Breast epithelium (tissue), 4 donors: Measurements from ENCODE around the gene MRPL37. TPM values are rescaled to one million over a fixed set of nuclear protein-coding genes. Genes with fewer than 3 reads are reported as not detected.

Experiments
- DNase-seq, 2 donors: peaks; one replicate each; pipeline ENCODE4 v3.0.0-alpha.2; 2019; ENCODE audit warnings: low spot score in 2 of 2
- H3K27ac ChIP-seq, 2 donors: fragments of 200-600 bp; sonication (generic) in 1 of 2; one replicate each; pipeline ENCODE4 v1.5.1; 2016 to 2019; ENCODE audit warnings: mild to moderate bottlenecking in 1 of 2
- H3K27me3 ChIP-seq, 2 donors: fragments of 200-600 bp; sonication (generic) in 1 of 2; one replicate each; pipeline versions ENCODE4 v1.5.1 to v1.6.0; 2017 to 2019; ENCODE audit warnings: control low read depth in 1 of 2, mild to moderate bottlenecking in 1 of 2
- H3K36me3 ChIP-seq: fragments of 200-600 bp; one replicate; pipeline ENCODE4 v1.5.1; 2019
- H3K4me1 ChIP-seq, 2 donors: fragments of 200-600 bp; sonication (generic); one replicate each; pipeline ENCODE4 v1.5.1; 2016 to 2019; ENCODE audit warnings: control low read depth in 1 of 2
- H3K4me3 ChIP-seq, 3 donors: fragments of 200-600 bp; sonication (generic); 1 replicate in 2 of 3; 2 replicates in 1 of 3; pipeline ENCODE4 v1.5.1; 2016 to 2019; ENCODE audit warnings: mild to moderate bottlenecking in 3 of 3, moderate library complexity in 2 of 3
- H3K9me3 ChIP-seq, 2 donors: fragments of 200-600 bp; sonication (generic) in 1 of 2; one replicate each; pipeline ENCODE4 v1.5.1; 2016 to 2019; ENCODE audit warnings: control low read depth in 1 of 2
- POLR2A ChIP-seq: fragments of 450-650 bp; IDR thresholded peaks from one replicate; pipeline ENCODE4 v1.6.1; 2016; ENCODE audit warnings: antibody characterized with exemption, mild to moderate bottlenecking, moderate library complexity
- POLR2AphosphoS5 ChIP-seq, 3 donors: sonication (generic); formaldehyde crosslinking; IDR thresholded peaks; one replicate each; pipeline ENCODE4 v1.6.1; 2017; ENCODE audit warnings: antibody characterized with exemption in 3 of 3
- intact Hi-C: fragments of 100-400 bp; cut with DNase I; formaldehyde crosslinking; loops from one replicate; pipeline ENCODE4 v1.15.1; 2023; ENCODE audit warnings: low total_unique reads
- total RNA-seq, 3 donors: library from RNA; depleted of rRNA; stranded (reverse); fragments of >200 nt; gene quantifications; one replicate each; pipeline ENCODE4 v1.1.0, GENCODE V29; 2016
- TF ChIP-seq, protein P1 (sequence below), 3 donors: fragments of 450-650 bp; IDR thresholded peaks; one replicate each; pipeline ENCODE4 v1.5.1; 2016 to 2017; ENCODE audit warnings: antibody characterized with exemption in 3 of 3, mild to moderate bottlenecking in 3 of 3, moderate library complexity in 3 of 3

Gene MRPL37
- 10 to 100 TPM; 44.6 to 70.7 (median 48.8) TPM for total RNA-seq

DNA sequence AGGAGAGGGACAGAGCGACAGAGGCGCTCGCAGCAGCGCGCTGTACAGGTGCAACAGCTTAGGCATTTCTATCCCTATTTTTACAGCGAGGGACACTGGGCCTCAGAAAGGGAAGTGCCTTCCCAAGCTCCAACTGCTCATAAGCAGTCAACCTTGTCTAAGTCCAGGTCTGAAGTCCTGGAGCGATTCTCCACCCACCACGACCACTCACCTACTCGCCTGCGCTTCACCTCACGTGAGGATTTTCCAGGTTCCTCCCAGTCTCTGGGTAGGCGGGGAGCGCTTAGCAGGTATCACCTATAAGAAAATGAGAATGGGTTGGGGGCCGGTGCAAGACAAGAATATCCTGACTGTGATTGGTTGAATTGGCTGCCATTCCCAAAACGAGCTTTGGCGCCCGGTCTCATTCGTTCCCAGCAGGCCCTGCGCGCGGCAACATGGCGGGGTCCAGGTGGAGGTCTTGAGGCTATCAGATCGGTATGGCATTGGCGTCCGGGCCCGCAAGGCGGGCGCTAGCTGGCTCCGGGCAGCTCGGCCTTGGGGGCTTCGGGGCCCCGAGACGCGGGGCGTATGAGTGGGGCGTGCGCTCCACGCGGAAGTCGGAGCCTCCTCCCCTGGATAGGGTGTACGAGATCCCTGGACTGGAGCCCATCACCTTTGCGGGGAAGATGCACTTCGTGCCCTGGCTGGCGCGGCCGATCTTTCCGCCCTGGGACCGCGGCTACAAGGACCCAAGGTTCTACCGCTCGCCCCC lies at the start of gene MRPL37, which contains the start of gene CYB5RL:
MRPL37 (plus strand) TSS at position 403 of the 754 bp plus-strand sequence; CDS start at position 480, 77 bp downstream.
CYB5RL (minus strand) TSS at position 266 of the 754 bp plus-strand sequence. CDS start 4,414 bp downstream, outside the sequence.
- intact Hi-C loops = no loop called here
- no peaks in the 10 kb centered on the region for H3K27me3 ChIP-seq
- H3K9me3 ChIP-seq = no peaks in the 10 kb centered on the region
- peak; percentile 89 to 91 for DNase-seq
- peak within 1 kb of the TSS; percentile 82 to 85 for H3K27ac ChIP-seq
- H3K36me3 ChIP-seq = no peaks in the 10 kb centered on the region
- TF ChIP-seq POLR2AphosphoS5 (IDR thresholded peaks at IDR 0.05) = peak in 2 of 3 donors; percentile 12 to 62
- TF ChIP-seq, protein P1, sequence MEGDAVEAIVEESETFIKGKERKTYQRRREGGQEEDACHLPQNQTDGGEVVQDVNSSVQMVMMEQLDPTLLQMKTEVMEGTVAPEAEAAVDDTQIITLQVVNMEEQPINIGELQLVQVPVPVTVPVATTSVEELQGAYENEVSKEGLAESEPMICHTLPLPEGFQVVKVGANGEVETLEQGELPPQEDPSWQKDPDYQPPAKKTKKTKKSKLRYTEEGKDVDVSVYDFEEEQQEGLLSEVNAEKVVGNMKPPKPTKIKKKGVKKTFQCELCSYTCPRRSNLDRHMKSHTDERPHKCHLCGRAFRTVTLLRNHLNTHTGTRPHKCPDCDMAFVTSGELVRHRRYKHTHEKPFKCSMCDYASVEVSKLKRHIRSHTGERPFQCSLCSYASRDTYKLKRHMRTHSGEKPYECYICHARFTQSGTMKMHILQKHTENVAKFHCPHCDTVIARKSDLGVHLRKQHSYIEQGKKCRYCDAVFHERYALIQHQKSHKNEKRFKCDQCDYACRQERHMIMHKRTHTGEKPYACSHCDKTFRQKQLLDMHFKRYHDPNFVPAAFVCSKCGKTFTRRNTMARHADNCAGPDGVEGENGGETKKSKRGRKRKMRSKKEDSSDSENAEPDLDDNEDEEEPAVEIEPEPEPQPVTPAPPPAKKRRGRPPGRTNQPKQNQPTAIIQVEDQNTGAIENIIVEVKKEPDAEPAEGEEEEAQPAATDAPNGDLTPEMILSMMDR (IDR thresholded peaks at IDR 0.05) = no peak
- H3K4me1 ChIP-seq = peaks cover 6 to 15% of the 10 kb centered on the region in 2 donors
- peak within 1 kb of the TSS; percentile 69 to 96 (median 92) for H3K4me3 ChIP-seq

DNA sequence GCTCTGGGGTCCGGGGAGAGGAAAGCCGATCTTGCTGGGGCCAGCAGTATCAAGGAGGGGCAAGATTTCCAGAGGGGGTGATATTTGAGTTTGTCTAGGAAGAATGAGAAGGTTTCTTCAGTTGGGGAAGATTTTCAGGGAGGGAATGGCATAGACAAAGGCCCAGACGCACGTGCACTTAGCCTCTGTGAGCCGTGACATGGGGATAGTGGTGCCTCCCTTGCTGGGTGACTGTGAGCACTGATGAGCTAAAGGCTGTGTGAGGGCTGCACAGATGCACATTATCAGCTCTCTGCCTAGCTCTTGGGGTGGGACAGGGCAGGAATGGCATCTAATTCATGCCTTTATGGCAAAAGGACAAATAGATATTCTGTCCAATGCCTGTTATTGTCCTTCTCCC lies 49.0 kb upstream of the MRPL37 start:
- intact Hi-C loops = no loop called here
- no peaks in the 10 kb centered on the region for H3K4me1 ChIP-seq
- H3K36me3 ChIP-seq = no peaks in the 10 kb centered on the region
- no peaks in the 10 kb centered on the region for H3K9me3 ChIP-seq
- DNase-seq = no peak
- TF ChIP-seq, protein P1 (IDR thresholded peaks at IDR 0.05) = no peak
- no peak for TF ChIP-seq POLR2A
- H3K4me3 ChIP-seq = no peak overlapping the region
- H3K27ac ChIP-seq = no peak overlapping the region
- H3K27me3 ChIP-seq = no peaks in the 10 kb centered on the region

DNA sequence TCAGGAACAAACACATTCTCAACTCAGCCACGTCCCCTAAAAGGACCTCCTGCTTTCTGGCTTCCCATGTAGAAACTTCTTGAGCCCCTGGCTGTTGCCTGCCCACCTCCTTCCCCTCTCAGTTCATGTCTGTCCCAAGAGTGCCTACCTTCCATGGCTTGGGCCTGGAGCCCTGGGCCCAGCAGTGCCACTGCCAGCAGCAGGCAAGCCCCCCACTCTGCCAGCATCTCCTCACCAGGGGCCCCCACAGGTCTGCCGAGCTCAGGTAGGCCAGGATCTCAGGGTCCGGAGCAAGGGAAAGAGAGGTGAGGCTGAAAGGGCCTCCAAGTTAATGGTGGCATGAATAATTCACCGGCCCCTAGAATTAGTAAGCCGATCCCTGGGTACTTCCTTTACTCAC lies 47.3 kb upstream of the MRPL37 start, which contains the start of gene CDCP2:
CDCP2 (minus strand) TSS at position 305 of the 400 bp plus-strand sequence; CDS start at position 227, 78 bp downstream.
- H3K4me1 ChIP-seq = no peaks in the 10 kb centered on the region
- H3K4me3 ChIP-seq = peak within 1 kb of the TSS in 2 of 3 donors; percentile 25 to 31
- intact Hi-C loops = no loop called here
- H3K36me3 ChIP-seq = no peaks in the 10 kb centered on the region
- peak within 1 kb of the TSS; percentile 64 to 71 for H3K27ac ChIP-seq
- H3K27me3 ChIP-seq = no peaks in the 10 kb centered on the region
- TF ChIP-seq, protein P1 (IDR thresholded peaks at IDR 0.05) = no peak
- no peak for TF ChIP-seq POLR2AphosphoS5 (IDR thresholded peaks at IDR 0.05)
- no peak for TF ChIP-seq POLR2A
- DNase-seq = no peak
- H3K9me3 ChIP-seq = no peaks in the 10 kb centered on the region

DNA sequence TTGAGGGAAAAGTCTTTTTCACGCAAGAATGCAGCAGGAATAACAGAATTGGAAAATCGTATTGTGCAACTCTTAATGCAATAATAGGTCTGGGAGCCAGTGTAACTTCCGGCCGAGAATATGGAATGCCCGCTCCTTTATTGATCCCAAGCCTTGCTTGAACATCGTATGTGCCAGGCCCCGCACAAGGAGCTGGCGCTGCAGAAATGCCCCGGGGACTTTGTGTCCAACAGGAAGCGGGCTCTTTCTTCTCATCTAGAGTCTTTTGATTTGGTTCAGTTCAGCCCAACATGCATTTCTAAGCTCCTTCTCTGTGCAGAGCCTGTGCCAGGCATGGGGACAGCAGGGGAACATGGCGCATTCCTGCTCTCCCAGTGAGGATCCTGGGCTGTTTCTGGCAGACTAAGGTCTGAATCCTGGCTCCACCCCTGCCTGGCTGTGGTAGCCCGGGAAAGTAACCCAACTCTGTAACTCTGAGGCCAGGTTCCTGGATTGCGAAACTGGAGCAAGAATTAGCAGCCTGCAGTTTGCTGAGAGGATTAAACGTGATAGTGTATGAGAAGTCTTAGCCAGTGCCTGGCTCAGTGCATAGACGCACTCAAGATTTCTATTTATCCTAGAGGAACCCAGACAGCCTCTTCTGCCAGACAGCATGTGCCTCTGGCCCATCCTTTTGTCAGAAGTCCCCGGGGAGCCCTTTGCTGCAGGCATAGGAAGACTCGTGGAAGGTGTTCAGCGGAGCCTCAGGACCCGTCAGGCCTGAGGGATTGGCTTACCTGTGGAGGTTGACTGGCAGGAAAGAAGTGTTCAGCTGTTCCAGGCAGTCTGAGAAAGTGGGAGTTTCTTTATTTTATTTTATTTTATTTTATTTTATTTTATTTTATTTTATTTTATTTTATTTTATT lies 46.2 kb upstream of the MRPL37 start:
- Histone ChIP-seq H3K27ac (peak overlapping the region; percentile 64 to 71), H3K27me3 (no peaks in the 10 kb centered on the region), H3K4me1 (no peaks in the 10 kb centered on the region), H3K4me3 (peak overlapping the region in 2 of 3 donors; percentile 25 to 31), H3K36me3 (no peaks in the 10 kb centered on the region), H3K9me3 (no peaks in the 10 kb centered on the region)
- intact Hi-C loops = no loop called here
- TF ChIP-seq POLR2AphosphoS5 (IDR thresholded peaks at IDR 0.05) (peak in 1 of 3 donors; percentile 28), POLR2A (no peak)
- TF ChIP-seq, protein P1 (IDR thresholded peaks at IDR 0.05) = no peak
- DNase-seq = peak; percentile 65 to 71
